Inflammatory macrophage treated with lipopolysaccharide for 4 hours (primary cell): ENCODE results near the gene FNIP2.
A peak's percentile ranks its signal among the peaks of the same experiment; 100 is the strongest.

Experiments
- DNase-seq: peaks from one replicate; pipeline ENCODE4 v3.0.0-alpha.2; 2020

Gene FNIP2

DNA sequence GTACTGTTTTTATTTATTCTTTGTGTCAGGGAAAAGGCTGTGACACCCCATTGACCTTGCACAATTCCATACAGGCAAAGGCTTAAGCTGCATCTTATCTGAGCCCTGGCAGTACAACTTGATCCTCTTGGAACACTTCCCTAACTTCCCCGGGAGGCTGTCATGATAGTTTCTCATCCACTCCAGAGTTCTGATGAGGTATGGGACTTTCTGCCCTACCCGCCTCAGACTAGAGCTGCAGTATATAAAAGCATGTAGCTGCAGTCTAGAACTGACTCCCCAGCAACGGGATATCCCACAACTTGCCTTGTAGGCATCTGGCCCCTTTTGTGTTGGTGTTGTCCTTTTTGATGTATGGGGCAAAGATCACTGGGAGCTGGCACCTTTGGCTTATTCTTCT lies 72.7 kb downstream of the FNIP2 start:
- no peak for DNase-seq

- DNase-seq = no peak
Observed at GRCh38 chr4:158845311-158846041, 76.7 kb downstream of the FNIP2 start.

GRCh38 chr4:158847535-158847934 lies 78.7 kb downstream of the FNIP2 start:
- no peak for DNase-seq

DNA sequence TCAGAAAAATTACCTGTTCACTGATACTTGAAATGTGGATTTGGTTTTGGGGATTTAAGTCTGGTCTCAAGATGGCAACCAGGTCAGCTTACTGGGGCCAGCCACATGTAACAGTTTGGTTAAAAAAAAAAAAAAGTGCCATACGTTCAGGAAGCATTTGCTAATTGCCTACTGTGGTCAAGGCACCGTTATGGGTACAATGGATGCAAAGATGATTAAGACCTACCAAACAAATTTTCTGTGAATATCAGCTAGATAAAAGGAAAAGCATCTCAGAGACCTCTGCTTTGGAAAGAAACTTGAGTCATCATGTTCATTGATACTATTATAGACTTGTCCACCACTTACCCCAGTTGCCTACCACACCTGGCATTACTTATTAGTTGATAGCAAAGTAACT lies 80.9 kb downstream of the FNIP2 start:
- DNase-seq = no peak

DNA sequence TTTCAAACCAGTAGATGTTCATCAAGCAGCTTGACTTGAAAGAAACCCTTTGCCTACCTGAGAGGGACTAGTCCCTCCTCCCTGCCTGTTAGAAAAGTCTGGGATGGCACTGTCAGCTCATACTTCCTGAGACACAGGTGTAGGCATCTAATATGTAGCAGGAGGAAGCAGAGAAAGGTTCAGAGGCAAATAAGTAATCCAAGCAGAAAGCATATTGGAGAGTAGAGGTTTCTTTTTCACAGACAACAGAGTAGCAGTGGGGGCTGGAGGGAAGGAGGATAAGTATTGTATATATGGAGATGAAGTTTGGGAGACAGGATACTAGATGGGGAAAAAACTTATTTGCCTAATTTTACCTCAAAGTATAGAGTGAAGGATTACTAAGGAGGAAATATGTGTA lies 81.5 kb downstream of the FNIP2 start:
- DNase-seq = no peak

GRCh38 chr4:158850800-158851644 lies 82.2 kb downstream of the FNIP2 start:
- DNase-seq = peak; percentile 37

GRCh38 chr4:158854236-158854635 lies 85.4 kb downstream of the FNIP2 start:
- no peak for DNase-seq

GRCh38 chr4:158856852-158857251 lies 88.0 kb downstream of the FNIP2 start:
- DNase-seq = no peak

DNA sequence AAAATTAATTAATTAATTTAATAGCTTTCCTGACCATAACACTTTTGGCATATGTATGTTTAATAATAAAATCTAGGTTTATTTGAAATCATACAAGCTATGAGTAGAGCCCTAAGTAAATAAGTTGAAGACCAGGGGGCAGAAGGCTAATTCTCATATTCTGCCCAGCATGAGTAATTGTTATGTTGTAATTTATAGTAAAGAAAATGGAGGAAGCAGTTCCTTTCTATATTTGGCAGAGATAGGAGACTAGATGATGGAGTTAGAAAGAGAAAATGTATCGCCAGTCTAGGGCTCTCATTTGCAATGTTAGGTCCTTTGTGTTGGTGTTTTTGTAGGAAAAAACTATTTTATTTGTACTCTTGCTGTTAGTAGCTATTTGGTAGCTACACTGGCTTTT lies 89.1 kb downstream of the FNIP2 start:
- DNase-seq = peak; percentile 60

DNA sequence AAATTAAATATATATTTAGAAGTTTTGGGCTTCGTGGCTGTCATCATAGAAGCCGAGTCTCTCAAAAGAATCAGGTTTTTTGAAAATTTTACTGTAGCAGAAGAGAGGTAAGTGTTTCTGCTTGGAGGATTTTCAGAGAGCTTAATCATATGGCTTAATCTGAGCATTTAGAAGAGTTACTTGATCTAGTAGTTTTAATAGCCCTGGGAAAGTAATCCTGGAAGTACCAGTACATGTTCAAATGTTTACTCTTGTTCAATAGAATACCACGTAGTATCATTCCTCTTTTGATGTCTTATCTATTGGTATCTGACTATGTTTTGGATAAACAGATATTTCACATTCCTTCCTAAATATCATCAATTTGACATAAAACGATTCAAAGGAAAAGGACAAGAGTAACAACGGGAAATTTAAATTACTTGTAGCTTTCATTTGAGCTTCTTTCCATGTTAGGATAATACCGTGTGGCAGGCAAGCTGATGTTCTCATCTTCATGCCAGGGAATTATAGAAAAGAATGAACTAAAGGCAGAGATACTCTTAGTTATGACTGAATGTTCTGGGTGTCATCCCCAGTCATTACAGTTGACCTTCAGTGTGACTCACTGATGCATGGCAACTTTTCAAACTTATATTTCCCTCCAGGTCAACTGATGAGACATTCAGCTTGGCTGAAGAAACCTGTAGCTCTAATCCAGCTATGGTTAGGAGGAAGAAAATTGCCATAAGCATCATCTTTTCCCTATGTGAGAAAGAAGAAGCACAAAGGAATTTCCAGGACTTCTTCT lies 89.8 kb downstream of the FNIP2 start:
- peak; percentile 44 for DNase-seq

DNA sequence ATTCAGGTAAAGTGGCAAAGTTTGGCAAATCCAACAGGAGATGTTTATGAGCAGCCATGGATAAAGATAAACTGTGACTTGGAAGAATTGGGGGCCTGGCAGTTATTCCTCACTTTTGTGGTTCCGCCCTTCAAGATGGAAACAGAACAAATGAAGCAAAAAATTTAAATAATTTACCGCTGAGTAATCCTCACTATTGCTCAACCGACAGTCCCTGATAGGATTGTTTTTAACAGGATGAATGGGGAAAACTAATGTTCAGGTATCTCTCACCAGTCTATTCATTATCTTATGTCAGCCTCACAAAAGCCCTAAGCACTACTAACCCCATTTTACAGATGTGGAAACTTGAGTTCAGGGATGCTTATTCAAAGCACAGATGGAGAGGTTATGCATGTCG lies 90.8 kb downstream of the FNIP2 start:
- no peak for DNase-seq

DNA sequence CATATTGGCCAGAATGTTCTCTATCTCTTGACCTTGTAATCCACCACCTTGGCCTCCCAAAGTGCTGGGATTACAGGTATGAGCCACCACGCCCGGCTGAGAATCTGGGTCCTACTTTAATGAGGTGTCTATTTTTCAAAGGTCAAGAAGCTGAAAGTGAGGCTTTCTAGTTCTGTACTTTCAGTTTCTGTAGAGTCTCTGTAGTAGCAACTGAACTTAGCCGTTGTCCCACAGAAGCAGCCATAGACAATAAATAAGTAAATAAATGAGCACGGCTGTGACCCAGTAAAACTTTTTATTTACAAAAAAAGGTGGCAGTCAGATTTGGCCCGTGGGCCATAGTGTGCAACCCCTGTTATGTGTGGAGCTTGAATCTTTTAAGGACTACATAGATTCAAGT lies 92.0 kb downstream of the FNIP2 start:
- DNase-seq = no peak

GRCh38 chr4:158861281-158861680 lies 92.5 kb downstream of the FNIP2 start:
- DNase-seq = no peak

DNA sequence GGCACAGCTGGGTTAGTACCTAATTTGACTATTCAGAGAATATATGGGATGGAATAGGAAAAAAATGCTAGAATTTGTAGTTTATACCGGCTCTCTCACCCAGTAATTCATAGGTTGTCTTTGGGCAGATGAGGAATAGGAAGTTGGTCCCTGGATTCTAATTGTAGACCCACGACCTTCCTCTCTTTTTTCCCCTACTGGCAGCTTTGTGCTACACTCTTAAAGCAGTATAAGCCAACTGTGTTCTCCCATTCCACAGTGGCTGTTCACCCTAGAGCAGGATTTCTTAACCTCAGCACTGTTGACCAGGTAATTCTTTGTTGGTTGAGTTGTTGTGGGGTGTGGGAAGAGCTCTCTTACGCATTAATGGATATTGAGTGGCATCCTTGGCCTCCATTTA lies 92.9 kb downstream of the FNIP2 start:
- DNase-seq = no peak

- no peak for DNase-seq
Observed at GRCh38 chr4:158863296-158863695, 94.5 kb downstream of the FNIP2 start.

DNA sequence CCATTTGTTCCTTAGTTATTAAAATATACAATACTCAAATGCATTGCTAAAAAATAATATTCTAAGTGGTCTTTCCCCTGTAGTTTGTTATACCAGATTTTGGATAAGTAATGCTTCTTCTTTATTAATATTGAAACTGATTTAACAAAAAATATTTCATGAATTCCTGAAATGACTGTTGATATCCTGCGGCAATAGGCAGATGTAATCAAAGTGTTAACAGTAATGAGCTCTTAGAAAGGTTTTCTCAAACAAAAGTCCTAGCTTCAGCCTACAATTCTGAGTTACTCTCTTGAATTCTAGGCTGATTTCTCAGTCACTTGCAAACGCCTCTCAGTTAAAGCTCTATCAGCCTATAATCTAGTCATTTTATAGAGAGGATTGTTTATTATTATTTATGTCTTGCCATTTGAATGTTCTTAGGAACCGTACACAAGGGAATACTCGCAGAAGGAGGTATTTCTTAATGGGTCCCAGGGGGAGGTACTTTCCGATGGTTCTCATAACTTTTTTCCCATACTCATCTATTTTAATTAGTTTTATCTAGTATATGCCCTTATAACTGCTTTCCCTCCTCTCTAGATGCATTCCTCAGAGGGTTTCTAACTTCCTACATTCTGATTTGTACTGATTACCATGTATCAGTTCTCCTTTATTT lies 96.8 kb downstream of the FNIP2 start:
- DNase-seq = no peak

DNA sequence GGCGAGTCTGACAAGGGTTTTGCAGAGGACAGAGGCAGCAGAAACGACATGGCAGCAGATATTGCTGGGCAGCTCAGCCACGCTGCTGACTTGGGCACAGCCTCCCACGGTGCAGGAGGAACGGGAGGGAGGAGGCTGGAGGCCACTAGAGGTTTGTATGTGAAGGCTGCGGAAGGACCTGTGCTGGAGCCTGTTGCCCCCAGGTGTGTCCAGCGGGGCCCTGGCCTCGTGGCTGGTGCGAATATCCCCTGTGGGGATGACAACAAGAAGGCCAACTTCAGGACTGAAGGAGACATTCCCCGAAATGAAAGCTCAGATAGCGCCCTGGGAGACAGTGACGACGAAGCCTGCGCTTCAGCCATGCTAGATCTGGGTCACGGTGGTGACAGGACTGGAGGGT lies 100.2 kb downstream of the FNIP2 start:
- DNase-seq = no peak

GRCh38 chr4:158869761-158870160 lies 100.9 kb downstream of the FNIP2 start:
- no peak for DNase-seq

GRCh38 chr4:158870282-158870625 lies 101.4 kb downstream of the FNIP2 start:
- DNase-seq = no peak

- no peak for DNase-seq
Observed at GRCh38 chr4:158870626-158871334, 102.0 kb downstream of the FNIP2 start.

DNA sequence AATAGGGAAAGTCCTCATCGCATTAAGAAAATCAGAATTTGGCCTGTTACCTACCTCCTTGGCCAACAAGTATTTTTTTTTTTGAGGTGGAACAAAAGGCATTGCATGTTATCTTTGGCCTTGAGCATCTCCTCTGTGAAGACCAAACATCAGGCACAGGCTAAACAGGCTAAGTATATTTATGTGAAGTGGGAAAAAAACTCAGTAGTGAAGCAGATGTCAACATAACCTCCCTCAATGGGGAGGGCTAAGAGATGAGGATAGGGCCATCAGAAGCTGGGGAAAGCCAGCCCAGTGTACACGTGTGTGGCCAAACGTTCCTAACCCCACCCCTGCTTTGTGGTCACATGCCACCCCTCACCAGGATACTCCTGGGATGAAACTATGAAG lies 102.5 kb downstream of the FNIP2 start:
- no peak for DNase-seq

DNA sequence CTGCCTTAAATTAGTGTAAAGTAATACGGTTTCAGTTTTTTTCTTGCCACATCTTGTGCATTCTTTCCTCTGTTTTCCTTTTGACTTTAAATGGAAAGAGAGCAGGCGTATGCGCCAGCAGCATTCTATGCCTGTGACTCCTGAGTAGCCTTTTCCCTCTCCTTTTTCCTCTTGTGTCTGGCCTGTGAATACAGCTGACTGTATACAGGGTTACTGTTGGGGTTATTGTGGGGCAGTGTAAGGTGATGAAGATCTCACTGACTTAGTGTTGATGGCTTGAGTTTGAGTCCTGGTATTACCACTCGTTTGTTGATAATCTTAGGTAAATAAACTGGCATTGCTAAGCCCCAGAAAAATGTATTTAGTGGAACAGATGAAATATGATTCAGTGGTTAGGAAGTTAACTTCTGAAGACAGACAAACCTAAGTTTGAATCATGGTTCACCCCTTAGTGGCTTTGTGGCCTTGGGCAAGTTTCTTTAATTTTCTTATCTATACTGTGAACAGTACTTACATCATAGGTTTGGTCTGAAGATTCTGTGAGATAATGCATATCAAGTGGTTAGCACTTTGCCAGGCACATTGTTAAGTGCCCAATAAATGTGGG lies 105.1 kb downstream of the FNIP2 start:
- DNase-seq = no peak
